ENCODE results near the gene TSPO2.

The TSPO2 gene

DNA sequence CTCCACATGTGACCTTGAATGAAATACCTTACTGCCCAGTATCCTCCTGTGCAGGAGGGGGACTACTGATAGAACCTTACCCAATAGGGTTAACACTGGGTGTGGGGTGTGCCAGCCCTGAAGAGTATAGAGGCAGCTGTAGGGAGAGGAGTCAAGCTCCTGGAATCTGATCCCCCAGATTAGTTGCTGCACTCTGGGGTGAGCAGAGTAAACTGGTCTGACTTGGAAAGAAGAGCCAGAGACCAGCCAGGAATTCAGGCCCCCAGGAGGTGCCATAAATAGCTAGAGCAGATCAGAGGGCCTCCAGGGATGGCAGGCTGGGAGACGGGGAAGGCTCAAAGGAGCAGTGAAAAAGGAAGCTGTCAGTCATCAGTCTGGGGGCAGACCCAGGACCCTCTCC, 7.3 kb downstream of the TSPO2 start:
- no peak overlapping the region for H3K27ac ChIP-seq (ENCODE audit: insufficient read depth, low read length, poor library complexity, severe bottlenecking)
- peaks cover 7% of the 10 kb centered on the region for H3K4me1 ChIP-seq (ENCODE audit: control insufficient read depth, insufficient read depth, low read length, poor library complexity, severe bottlenecking)
- no peaks in the 10 kb centered on the region for H3K36me3 ChIP-seq (ENCODE audit: control insufficient read depth, insufficient read depth, low read length)
- DNase-seq = no peak
- no peak overlapping the region for H3K4me3 ChIP-seq (ENCODE audit: insufficient read depth, low read depth, low read length, poor library complexity, severe bottlenecking)
- no peaks in the 10 kb centered on the region for H3K9me3 ChIP-seq (ENCODE audit: control insufficient read depth, low read length)
- H3K27me3 ChIP-seq (replicated peaks; ENCODE audit: control insufficient read depth, insufficient read depth, low read length, poor library complexity, severe bottlenecking) = no peaks in the 10 kb centered on the region

DNA sequence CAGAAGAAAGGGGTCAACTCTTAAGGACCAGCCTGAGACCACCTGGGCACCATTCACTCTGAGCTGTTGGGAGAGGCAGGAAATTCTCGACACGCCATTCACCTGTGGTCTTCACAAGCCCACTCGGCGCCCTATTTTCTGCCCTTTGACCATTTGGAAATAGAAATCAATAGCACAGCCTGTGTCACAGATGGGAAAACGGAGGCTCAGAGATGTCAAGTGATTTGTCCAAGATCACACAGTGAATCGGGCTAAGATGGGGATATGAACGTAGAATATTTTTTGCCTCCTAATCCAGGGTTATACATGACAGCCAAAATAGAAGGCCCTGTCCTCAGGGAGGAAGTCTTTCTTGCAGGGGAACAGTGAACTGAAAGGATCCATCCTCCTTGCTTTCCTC, 7.7 kb downstream of the TSPO2 start:
- Histone ChIP-seq H3K27me3 (replicated peaks; ENCODE audit: control insufficient read depth, insufficient read depth, low read length, poor library complexity, severe bottlenecking) (no peaks in the 10 kb centered on the region), H3K9me3 (ENCODE audit: control insufficient read depth, low read length) (no peaks in the 10 kb centered on the region), H3K36me3 (ENCODE audit: control insufficient read depth, insufficient read depth, low read length) (no peaks in the 10 kb centered on the region), H3K4me3 (ENCODE audit: insufficient read depth, low read depth, low read length, poor library complexity, severe bottlenecking) (no peak overlapping the region), H3K4me1 (ENCODE audit: control insufficient read depth, insufficient read depth, low read length, poor library complexity, severe bottlenecking) (peaks cover 7% of the 10 kb centered on the region), H3K27ac (ENCODE audit: insufficient read depth, low read length, poor library complexity, severe bottlenecking) (no peak overlapping the region)
- DNase-seq = no peak

DNA sequence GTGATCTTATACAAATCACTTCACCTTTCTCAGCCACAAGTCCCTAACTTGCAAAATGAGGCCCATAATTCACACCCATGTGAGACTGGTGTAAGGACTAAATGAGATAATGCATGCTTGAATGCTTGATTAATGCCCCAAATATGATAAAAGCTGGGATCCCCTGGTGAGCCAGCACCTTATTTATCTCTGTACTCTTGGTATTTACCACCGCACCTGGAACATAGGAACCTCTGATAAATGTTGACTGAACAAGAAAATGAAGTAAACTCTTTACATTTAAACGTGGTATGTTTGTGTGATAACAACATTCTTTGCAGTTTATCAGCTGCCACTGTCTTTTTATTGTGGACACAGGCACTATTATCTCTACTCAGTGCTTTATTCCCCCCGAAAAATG, 8.3 kb downstream of the TSPO2 start:
- no peaks in the 10 kb centered on the region for H3K36me3 ChIP-seq (ENCODE audit: control insufficient read depth, insufficient read depth, low read length)
- peaks cover 7% of the 10 kb centered on the region for H3K4me1 ChIP-seq (ENCODE audit: control insufficient read depth, insufficient read depth, low read length, poor library complexity, severe bottlenecking)
- no peaks in the 10 kb centered on the region for H3K9me3 ChIP-seq (ENCODE audit: control insufficient read depth, low read length)
- H3K27me3 ChIP-seq (replicated peaks; ENCODE audit: control insufficient read depth, insufficient read depth, low read length, poor library complexity, severe bottlenecking) = no peaks in the 10 kb centered on the region
- no peak for DNase-seq
- H3K27ac ChIP-seq (ENCODE audit: insufficient read depth, low read length, poor library complexity, severe bottlenecking) = no peak overlapping the region
- H3K4me3 ChIP-seq (ENCODE audit: insufficient read depth, low read depth, low read length, poor library complexity, severe bottlenecking) = no peak overlapping the region

DNA sequence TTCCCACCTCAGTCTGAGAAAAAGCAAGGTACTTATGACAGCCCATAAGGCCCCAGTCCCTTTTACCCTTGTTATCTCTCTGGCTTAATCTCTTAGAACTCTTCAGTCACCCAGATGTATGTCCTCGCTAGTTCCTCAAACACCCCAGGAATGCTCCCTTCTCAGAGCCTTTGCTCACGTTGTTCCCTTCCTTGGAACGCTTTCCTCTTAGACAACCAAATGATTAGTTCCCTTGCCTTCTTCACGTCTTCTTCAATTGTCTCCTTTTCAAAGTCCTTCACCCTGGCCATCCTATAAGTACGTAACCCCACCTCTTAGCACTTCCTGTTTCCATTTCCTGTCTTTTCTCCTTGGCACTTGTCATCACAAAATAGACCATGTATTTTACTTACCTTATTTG, 9.6 kb downstream of the TSPO2 start:
- Histone ChIP-seq H3K4me1 (ENCODE audit: control insufficient read depth, insufficient read depth, low read length, poor library complexity, severe bottlenecking) (peaks cover 7% of the 10 kb centered on the region), H3K27ac (ENCODE audit: insufficient read depth, low read length, poor library complexity, severe bottlenecking) (no peak overlapping the region), H3K9me3 (ENCODE audit: control insufficient read depth, low read length) (no peaks in the 10 kb centered on the region), H3K4me3 (ENCODE audit: insufficient read depth, low read depth, low read length, poor library complexity, severe bottlenecking) (no peak overlapping the region), H3K27me3 (replicated peaks; ENCODE audit: control insufficient read depth, insufficient read depth, low read length, poor library complexity, severe bottlenecking) (no peaks in the 10 kb centered on the region), H3K36me3 (ENCODE audit: control insufficient read depth, insufficient read depth, low read length) (no peaks in the 10 kb centered on the region)
- no peak for DNase-seq

DNA sequence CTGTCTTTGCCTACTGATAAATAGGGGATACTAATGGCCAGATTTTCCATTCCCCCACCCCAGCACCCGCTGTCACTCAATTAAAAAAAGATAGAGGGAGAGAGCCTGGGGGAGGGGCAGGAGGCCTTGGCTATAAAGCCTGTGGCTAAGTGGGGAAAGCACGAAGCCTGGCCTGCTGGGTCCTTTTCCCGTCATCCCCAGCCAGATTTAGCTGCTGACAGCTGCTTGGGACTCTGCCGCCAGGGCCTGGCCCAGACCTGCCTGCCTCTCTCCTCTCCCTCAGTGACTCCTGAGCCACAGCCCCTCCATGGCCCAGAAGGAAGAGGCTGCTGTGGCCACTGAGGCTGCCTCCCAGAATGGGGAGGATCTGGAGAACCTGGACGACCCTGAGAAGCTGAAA, 10.8 kb downstream of the TSPO2 start, which contains the start of gene APOBEC2:
APOBEC2 (plus strand) TSS at position 162 of the 400 bp plus-strand sequence; CDS start at position 308, 146 bp downstream.
- Histone ChIP-seq H3K9me3 (ENCODE audit: control insufficient read depth, low read length) (no peaks in the 10 kb centered on the region), H3K27me3 (replicated peaks; ENCODE audit: control insufficient read depth, insufficient read depth, low read length, poor library complexity, severe bottlenecking) (no peaks in the 10 kb centered on the region), H3K4me3 (ENCODE audit: insufficient read depth, low read depth, low read length, poor library complexity, severe bottlenecking) (no peak within 1 kb of the TSS), H3K36me3 (ENCODE audit: control insufficient read depth, insufficient read depth, low read length) (no peaks in the 10 kb centered on the region), H3K4me1 (ENCODE audit: control insufficient read depth, insufficient read depth, low read length, poor library complexity, severe bottlenecking) (peaks cover 7% of the 10 kb centered on the region), H3K27ac (ENCODE audit: insufficient read depth, low read length, poor library complexity, severe bottlenecking) (no peak within 1 kb of the TSS)
- DNase-seq = no peak

DNA sequence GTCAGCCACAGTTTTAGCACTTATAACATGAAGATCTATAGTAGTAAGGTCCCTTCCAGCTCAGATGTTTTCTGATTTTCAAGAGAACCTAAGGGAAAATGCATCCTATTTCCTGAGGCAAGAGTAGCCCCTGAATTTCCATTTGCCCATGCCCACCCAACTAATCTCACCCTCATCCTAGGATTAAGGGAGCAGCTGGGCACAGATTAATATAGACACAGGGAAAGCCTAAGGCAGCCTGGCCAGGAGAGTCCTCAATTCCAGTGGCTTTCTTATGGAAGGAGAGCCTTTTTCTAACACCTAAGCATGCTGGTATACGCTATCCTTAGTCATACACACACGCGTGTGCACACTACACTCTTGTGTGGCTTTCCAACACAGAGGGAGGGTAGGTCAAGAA, 12.2 kb downstream of the TSPO2 start:
- DNase-seq = no peak
- Histone ChIP-seq H3K4me3 (ENCODE audit: insufficient read depth, low read depth, low read length, poor library complexity, severe bottlenecking) (no peak overlapping the region), H3K36me3 (ENCODE audit: control insufficient read depth, insufficient read depth, low read length) (no peaks in the 10 kb centered on the region), H3K9me3 (ENCODE audit: control insufficient read depth, low read length) (no peaks in the 10 kb centered on the region), H3K4me1 (ENCODE audit: control insufficient read depth, insufficient read depth, low read length, poor library complexity, severe bottlenecking) (peaks cover 7% of the 10 kb centered on the region), H3K27me3 (replicated peaks; ENCODE audit: control insufficient read depth, insufficient read depth, low read length, poor library complexity, severe bottlenecking) (no peaks in the 10 kb centered on the region), H3K27ac (ENCODE audit: insufficient read depth, low read length, poor library complexity, severe bottlenecking) (no peak overlapping the region)

DNA sequence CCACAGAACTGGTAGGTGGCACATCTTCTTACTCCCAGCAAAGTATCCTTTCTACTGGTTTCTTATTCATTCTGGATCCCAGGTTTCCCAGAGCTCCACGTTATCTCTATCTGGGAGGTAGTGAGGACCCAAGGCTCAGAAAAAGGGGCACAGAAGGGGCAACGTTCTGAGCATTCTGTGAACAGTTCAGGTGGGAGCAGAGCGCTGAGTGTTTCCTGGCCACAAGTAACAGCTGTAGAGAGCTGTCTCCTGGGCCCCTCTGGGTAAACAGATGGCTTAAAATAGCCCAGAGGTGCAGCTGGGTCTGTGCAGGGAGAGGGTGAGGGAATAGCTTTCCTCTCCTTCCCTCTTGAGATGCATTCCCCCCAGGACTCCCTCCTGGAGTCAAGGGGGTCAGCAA, 12.9 kb downstream of the TSPO2 start:
- no peak overlapping the region for H3K4me3 ChIP-seq (ENCODE audit: insufficient read depth, low read depth, low read length, poor library complexity, severe bottlenecking)
- no peak for DNase-seq
- H3K4me1 ChIP-seq (ENCODE audit: control insufficient read depth, insufficient read depth, low read length, poor library complexity, severe bottlenecking) = peaks cover 7% of the 10 kb centered on the region
- no peaks in the 10 kb centered on the region for H3K27me3 ChIP-seq (replicated peaks; ENCODE audit: control insufficient read depth, insufficient read depth, low read length, poor library complexity, severe bottlenecking)
- H3K36me3 ChIP-seq (ENCODE audit: control insufficient read depth, insufficient read depth, low read length) = no peaks in the 10 kb centered on the region
- H3K27ac ChIP-seq (ENCODE audit: insufficient read depth, low read length, poor library complexity, severe bottlenecking) = no peak overlapping the region
- H3K9me3 ChIP-seq (ENCODE audit: control insufficient read depth, low read length) = no peaks in the 10 kb centered on the region

DNA sequence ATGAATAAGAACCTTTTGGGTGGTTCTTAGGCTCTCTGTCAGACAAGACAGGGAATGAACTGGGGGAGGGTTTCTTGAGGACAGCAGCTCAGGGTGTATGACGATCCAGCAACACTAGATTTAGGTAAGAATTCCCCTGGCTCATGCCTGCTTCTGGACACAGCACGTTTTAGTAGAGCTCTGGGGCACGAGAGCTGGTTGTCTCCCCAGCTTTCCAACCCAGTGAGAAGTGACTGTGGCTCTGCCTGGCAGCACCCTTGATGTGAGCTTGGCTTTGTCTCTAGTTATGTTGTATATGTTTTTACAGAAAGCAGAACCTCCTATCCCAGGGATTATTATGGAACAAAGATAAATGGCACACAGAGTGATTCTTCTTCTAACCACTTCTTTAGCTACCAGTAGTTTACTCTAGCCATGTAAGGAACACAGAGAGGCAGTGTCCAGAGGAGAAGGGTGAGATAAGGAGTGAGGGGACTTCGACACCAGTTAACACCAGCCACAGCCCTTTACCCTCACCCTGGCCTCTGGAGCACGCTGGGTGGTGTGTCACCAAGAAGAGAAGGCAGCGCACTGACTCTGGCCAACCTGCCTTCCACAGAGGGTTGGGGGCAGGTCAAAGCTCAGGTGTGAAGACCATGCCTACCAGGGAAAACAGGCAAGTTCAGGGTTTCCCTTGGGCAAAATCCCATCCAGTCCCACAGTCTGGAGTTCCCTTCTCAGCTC, 14.7 kb downstream of the TSPO2 start:
- Histone ChIP-seq H3K36me3 (ENCODE audit: control insufficient read depth, insufficient read depth, low read length) (peaks cover 11% of the 10 kb centered on the region), H3K9me3 (ENCODE audit: control insufficient read depth, low read length) (no peaks in the 10 kb centered on the region), H3K4me3 (ENCODE audit: insufficient read depth, low read depth, low read length, poor library complexity, severe bottlenecking) (no peak overlapping the region), H3K4me1 (ENCODE audit: control insufficient read depth, insufficient read depth, low read length, poor library complexity, severe bottlenecking) (peaks cover 7% of the 10 kb centered on the region), H3K27me3 (replicated peaks; ENCODE audit: control insufficient read depth, insufficient read depth, low read length, poor library complexity, severe bottlenecking) (no peaks in the 10 kb centered on the region), H3K27ac (ENCODE audit: insufficient read depth, low read length, poor library complexity, severe bottlenecking) (no peak overlapping the region)
- no peak for DNase-seq

DNA sequence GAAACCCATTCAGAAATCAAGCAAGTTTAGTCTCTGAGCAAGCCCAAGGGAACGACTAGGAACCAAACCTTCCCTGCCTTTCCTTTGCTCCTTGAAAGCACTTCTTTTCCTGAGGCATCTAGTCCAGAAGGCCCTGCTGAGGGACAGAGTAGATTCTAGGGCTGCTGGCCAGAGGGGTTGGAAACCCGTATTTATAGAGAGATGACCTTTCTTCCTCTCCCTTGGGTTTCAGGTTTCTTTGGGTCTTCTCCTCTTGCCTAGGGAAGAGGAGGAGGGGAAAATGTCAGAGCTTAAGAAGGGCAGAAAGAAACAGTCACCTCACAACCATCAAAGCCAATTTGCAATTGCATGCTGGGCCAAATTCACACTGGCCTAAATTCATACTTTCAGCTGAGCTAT, 16.5 kb downstream of the TSPO2 start:
- Histone ChIP-seq H3K4me3 (ENCODE audit: insufficient read depth, low read depth, low read length, poor library complexity, severe bottlenecking) (no peak overlapping the region), H3K27me3 (replicated peaks; ENCODE audit: control insufficient read depth, insufficient read depth, low read length, poor library complexity, severe bottlenecking) (no peaks in the 10 kb centered on the region), H3K36me3 (ENCODE audit: control insufficient read depth, insufficient read depth, low read length) (peaks cover 20% of the 10 kb centered on the region), H3K27ac (ENCODE audit: insufficient read depth, low read length, poor library complexity, severe bottlenecking) (no peak overlapping the region), H3K4me1 (ENCODE audit: control insufficient read depth, insufficient read depth, low read length, poor library complexity, severe bottlenecking) (no peaks in the 10 kb centered on the region), H3K9me3 (ENCODE audit: control insufficient read depth, low read length) (no peaks in the 10 kb centered on the region)
- DNase-seq = no peak

DNA sequence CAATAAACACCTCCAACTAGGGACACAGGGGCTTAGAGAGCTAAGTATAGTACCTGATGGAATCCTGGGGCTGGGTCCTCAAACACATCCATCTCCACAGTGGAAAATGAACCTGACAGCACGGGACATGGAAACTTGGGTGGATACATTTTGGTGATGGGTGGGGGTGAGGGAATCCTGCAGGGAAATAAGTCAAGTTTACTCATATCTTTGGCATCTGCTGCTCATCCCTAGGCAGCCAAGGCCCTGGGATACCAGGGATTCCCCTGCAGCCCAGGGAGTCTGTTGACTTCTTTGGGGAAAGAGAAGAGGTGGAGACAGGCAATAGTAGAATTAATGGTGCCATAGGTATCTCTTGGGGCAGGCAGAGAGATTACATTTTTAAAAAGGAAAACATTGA, 17.3 kb downstream of the TSPO2 start:
- Histone ChIP-seq H3K9me3 (ENCODE audit: control insufficient read depth, low read length) (no peaks in the 10 kb centered on the region), H3K36me3 (ENCODE audit: control insufficient read depth, insufficient read depth, low read length) (peaks cover 25% of the 10 kb centered on the region), H3K27me3 (replicated peaks; ENCODE audit: control insufficient read depth, insufficient read depth, low read length, poor library complexity, severe bottlenecking) (no peaks in the 10 kb centered on the region), H3K4me1 (ENCODE audit: control insufficient read depth, insufficient read depth, low read length, poor library complexity, severe bottlenecking) (no peaks in the 10 kb centered on the region), H3K4me3 (ENCODE audit: insufficient read depth, low read depth, low read length, poor library complexity, severe bottlenecking) (no peak overlapping the region), H3K27ac (ENCODE audit: insufficient read depth, low read length, poor library complexity, severe bottlenecking) (no peak overlapping the region)
- no peak for DNase-seq
